Stimulated activated CD4-positive, alpha-beta T cell treated with anti-CD3 and anti-CD28 coated beads, Interleukin-1b, Interleukin-23, amount 100 ng/mL, for 4 hours (primary cell): Measurements from ENCODE around the gene VOPP1.

ENCODE experiments used
- DNase-seq, 2 donors: peaks; one replicate each; pipeline ENCODE4 v3.0.0-alpha.2; 2020; ENCODE audit warnings: low read depth in 2 of 2

The VOPP1 gene

GRCh38 chr7:55532150-55532917, 40.0 kb downstream of the VOPP1 start:
- DNase-seq = no peak

- DNase-seq = no peak
Observed at GRCh38 chr7:55531536-55531935, 40.8 kb downstream of the VOPP1 start.

DNA sequence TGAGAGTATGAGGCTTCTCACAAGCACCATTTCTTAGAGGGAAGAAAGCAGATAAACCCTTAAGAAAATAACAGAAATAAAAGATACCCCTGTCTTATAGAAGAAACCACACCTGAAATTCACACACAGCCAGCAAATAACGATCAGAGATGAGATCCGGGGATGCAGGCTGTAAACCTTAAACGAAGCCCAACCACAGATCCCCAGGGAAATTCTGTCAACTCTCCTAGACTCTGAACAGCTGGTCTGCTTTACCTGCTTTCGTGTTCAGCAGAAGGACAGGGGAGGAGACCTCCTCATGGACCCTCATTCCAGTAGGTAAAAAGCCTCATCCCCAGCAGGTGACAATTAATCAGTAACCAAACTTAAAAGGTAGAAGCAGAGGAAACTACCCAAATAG, 45.0 kb downstream of the VOPP1 start:
- DNase-seq = no peak

DNA sequence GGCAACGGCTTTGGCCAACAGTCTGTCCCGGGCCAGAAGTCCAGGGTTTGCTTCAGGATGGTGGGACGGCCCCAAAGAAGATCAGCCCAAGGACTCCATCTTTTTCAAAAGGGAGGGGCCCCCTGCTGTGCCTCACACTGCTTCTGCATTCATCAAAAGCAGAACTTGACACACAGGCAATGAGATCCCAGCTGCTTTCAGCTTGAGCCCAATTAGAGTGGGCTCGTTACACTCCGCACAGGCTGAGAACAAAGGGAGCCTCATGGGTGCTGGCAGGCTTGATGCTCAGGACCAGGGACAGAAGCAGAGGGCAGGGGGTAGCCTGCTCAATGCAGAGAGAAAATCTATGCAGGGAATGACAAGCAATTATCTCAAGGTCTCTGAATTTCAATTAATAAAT, 45.5 kb downstream of the VOPP1 start:
- DNase-seq = no peak

DNA sequence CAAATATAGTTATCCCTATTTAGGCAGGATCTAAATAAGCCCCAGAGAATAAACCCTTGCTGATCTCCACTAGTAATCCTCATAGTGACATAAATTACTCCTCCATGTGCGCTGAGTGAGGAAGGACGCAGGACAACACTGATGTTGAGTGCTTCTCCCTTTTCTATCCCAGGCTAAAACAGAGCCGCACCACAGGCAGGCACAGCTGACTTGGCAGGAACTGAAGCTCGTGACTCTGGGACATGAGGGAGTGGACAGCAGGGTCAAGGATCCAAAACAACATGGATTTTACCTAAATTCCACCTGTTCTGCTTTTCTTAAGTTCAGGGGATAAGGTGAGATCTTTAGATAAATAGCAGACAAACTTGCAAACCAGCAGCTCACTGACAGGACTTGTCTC, 46.0 kb downstream of the VOPP1 start:
- DNase-seq = no peak

DNA sequence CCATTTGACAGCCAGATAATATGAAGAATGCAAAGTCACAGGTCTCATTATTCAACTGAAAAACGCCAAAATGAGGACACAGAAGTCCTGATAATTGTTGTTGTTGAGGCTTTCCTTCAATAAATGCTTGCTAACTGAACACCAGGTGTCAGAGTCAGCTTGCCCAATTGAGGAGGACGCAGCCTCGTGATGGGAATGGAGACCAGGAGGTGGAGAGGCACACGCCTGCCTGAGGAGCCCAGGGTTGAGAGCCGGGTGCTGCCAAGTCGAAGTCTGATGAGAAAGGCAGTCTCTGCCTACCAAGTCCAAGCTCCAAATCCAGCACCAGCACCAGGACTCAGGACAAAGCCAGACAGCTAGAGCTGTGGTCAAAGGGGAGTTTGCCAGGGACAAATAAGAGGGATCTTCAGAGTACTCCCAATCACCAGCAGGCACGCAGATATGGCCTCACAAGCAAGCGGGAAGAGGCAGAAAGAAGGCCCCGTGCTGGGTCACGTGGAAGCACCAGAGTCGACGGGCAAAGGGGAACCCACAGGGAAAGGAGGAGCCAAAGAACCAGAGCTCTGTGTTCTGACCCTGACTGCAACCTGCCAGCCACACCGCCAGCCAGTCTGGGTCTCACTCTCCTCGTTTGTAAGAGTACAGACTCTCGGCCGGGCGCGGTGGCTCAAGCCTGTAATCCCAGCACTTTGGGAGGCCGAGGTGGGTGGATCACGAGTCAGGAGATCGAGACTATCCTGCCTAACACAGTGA, 47.6 kb downstream of the VOPP1 start:
- no peak for DNase-seq

DNA sequence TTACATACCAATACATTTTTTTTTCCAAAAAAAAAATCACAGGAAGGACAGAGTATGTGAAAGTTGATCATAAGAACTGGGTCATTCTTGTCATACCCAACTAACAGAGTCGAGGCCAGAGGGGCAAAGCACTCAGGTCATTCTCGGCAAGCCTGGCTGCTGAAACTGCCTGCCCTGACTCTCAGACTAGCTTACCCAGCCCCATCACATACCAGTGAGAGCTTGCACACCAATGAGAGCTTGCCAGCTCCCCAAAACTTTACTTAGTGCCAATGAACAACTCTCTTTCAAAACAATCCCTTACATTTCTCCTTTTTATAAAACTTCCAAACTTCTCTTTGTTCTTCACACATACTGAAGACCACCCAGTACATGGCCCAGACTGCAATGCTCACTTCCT, 48.9 kb downstream of the VOPP1 start:
- DNase-seq = no peak

GRCh38 chr7:55521917-55522902, 50.1 kb downstream of the VOPP1 start:
- no peak for DNase-seq

DNA sequence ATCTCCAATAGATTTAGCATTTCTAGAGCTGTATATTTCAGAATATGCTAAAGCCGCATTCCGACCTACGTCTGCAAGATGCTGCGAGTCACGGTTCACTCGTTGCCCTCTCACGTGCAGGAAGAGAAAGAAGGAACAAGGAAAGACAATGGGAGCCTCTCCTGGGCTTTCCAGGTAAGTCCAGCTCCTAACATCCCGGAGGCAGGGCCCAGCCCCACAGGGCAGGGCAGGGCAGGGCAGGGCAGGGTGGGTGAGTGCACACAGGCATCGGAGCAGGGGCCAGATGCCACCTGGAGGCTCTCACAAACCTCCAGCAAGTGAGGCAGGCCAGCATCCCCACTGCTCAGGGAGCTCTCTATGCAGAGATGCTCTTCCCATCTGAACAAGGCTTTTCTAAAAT, 50.8 kb downstream of the VOPP1 start:
- no peak for DNase-seq

DNA sequence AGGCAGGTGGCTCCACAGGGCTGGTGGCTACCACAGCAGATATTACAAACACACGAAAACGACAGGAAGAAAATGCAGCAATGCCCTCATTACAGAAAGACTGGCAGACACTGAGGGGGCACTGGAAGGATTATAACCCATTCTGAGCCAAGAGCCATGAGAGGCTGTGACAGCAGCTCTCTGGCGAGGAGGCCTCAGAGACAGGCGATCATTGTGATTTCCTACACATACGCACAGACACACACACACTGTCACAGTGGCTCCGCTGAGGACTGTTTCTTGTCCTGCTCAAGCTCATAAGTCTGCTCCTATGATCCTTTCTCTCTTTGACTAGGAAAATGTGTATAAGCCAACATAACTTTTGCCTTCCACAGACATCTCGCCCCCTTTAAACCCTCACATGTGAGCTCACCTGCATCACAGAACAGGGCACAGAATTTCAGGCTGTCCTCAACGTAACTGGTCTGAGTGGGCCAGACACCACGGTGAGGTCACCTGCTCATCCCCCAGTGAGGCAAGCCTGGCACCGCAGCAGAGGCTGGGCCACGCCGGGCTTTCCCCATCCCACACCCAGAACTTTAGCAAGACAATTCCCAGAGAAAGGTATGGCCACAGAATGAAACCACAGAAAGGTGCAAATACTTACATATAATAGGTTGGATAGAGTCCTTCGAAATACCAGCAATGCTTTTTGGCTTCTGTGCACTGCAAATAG, 51.7 kb downstream of the VOPP1 start:
- DNase-seq = no peak

GRCh38 chr7:55518836-55519235, 53.5 kb downstream of the VOPP1 start:
- DNase-seq = no peak

DNA sequence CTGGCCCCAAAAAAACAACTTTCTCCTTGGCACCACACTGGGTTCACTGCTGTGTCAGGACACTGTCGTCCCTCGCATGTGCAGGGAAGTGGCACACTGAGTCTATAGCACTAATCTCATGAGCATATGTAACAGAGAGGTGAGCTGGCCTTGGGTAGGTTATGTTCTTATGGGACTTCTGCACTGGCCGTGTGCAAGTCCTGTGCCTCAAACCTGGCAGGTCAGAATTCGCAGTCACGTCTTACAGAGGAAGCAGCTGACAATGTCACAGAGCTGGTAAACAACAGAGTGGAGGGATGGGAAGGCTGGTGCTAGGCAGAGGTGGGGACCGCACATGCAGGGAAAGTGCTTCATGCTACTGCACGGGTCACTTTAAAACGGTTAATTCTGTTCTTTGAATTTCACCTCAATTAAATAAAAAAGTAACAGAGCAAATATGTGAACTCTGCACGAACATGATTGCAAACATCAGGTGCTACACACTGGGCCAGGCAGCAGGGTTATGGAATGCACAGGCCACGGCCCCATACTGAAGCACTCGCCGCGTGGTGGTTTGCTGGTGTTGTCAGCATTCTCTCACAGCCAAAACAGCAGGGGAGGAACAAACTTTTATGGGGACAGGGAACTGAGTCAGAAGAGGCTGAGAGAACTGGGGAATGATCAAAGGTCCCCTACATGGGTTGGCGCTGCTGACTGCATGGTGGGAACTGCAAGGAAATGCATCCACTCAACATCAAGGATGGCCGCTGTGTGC, 54.2 kb downstream of the VOPP1 start:
- DNase-seq = no peak

- DNase-seq = peak in 1 of 2 donors; percentile 23
Observed at GRCh38 chr7:55517191-55517633, 55.1 kb downstream of the VOPP1 start.

- DNase-seq = no peak
Observed at GRCh38 chr7:55516409-55516808, 55.9 kb downstream of the VOPP1 start.

GRCh38 chr7:55515569-55516279, 56.6 kb downstream of the VOPP1 start:
- DNase-seq = no peak

DNA sequence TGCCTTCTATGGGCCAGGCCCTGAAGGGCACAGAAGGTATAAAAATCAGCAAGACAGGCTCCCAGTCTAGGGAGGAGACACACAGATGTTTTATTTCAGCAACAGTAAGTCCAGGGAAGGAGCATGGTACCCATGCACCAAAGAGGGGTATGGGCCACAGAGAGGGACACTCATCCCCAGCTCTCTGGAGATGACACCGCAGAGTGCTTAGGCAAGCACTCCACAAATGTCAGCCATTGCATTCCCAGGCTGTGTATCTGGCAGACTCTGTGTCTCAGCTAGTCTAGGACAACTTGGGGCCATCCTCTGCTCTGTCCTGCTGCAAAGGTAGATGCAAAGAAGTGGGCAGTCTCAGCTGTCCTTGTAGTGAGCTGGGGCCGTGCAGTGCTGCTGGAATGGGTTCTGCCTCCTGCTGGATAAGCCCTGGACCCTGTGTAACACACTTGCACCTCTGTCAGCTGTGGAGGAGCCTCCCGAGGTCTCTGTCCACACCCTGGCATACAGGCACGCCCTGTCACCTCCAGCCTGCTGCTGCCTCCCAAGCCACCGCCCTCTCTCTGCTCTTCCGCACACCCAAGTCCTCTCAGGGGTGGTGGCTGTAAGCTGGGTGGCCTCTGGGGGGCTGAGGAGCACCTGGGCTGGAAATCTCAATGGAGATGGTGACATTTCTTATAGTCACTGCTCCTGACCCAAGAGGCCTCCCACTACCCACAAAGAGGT, 57.6 kb downstream of the VOPP1 start:
- no peak for DNase-seq

DNA sequence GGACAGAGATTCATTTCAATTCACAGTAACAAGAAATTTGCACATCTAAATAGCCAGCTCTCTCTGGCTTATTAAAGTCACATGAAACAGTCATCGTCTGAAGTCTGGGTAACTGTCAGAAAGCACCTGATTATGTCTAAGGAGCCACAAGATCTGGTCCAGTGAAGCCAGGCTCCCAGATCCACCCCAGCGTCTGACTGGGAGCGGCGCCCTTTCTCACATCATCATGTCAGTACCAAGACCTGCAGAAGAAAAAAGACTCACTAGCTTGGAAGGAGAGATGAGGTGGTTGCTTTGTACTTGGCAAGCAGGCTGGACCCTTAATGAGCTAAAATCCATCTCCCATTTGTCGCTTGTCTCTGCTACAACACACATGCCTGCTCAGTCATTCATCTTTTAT, 58.4 kb downstream of the VOPP1 start:
- DNase-seq = no peak

- DNase-seq = no peak
Observed at GRCh38 chr7:55512635-55513191, 59.6 kb downstream of the VOPP1 start.

- DNase-seq = no peak
Observed at GRCh38 chr7:55510621-55511020, 61.7 kb downstream of the VOPP1 start.
